HG03342 (cell line): ENCODE data around the gene ASPSCR1.
"Not testable (repeated sequence)": the region's sequence is repeated elsewhere in the genome, so short reads cannot be mapped to it uniquely, and the experiment has no call there.

Source experiments
- ATAC-seq: cut with Tn5 transposase; IDR thresholded peaks from one replicate; pipeline ENCODE4 v1.9.1; 2021; ENCODE audit warnings: mild to moderate bottlenecking, moderate library complexity; ENCODE audit not compliant: unreplicated experiment

Gene ASPSCR1

DNA sequence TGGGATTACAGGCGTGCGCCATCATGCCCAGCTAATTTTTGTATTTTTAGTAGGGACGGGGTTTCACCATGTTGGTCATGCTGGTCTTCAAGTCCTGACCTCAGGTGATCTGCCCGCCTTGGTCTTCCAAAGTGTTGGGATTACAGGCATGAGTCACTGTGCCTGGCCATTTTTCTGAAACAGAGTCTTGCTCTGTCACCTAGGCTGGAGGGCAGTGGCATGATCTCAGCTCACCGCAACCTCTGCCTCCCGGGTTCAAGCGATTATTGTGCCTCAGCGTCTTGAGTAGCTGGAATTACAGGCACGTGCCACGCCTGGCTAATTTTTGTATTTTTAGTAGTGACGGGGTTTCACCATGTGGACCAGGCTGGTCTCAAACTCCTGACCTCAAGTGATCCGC, 4.1 kb downstream of the ASPSCR1 start:
- ATAC-seq: not testable (repeated sequence)

DNA sequence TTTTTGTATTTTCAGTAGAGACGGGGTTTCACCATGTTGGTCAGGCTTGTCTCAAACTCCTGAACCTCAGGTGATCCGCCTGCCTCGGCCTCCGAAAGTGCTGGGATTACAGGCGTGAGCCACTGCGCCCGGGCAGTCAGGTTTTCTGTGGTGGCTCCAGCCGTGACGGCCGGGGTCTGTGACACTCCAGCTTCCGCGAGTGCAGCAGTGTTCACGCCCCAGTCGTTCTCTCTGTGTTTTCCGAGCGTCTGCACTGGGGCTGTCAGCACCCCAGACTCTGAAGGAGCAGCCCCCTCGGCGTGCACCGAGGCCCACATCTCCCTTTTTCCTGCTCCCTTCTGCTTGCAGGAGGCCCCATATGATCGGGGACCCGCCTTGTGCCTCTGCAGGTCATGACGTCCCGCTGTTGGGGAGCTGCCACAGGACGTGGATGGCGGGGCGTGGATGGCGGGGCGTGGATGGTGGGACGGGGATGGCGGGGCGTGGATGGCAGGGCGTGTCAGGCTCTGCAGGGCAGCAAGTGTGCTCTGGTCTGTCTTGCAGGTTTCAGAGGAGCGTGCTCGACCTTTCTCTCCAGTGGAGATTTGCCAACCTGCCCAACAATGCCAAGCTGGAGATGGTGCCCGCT, 5.7 kb downstream of the ASPSCR1 start:
- no peak for ATAC-seq

DNA sequence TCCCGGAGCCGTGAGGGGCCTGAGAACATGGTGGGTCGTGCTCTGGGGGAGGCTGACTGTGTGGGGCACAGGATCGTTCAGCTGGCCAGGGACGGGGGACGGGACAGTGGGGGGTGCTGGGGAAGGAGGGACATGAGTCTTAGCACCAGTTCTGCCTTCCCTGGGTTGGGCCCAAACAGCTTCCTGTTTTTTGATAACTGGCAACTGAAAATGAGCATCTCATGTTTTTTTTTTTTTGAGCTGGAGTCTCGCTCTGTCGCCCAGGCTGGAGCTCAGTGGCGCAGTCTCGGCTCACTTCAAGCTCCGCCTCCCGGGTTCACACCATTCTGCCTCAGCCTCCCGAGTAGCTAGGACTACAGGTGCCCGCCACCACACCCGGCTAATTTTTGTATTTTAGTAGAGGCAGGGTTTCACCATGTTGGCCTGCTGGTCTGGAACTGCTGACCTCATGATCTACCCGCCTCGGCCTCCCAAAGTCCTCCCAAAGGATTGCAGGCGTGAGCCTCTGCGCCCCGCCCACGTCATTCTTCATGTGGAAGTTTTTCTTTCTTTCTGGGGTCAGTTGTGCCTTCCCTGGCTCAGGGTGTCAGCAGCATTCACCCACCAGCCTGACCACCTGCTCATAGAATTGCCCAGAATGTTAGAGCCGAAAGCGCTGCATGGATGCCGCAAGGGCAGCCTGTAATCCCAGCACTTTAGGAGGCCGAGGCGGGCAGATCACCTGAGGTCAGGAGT, 6.4 kb downstream of the ASPSCR1 start:
- no peak for ATAC-seq

DNA sequence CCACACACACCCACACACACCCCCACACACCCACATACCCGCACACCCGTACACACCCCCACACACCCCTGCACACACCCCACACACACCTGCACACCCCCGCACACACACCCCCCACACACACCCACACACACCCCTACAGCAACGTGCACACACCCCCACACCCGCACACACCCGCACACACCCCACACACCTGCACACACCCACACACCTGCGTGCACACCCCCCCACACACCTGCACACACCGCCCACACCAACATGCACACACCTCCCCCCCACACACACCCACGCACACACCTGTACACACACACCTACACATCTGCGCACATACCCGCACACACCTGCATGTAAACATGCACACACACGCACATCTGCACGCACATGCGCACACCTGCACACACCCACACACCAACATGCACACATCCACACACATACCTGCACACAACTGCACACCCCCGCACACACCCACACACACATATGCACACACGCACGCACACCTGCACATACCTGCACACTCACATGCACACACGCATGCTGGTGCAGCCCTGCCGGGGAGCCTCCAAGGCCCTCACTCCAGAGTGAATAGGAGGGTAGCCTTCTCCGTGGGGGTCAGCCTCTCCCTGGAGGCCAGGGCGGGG, 7.5 kb downstream of the ASPSCR1 start:
- no peak for ATAC-seq

DNA sequence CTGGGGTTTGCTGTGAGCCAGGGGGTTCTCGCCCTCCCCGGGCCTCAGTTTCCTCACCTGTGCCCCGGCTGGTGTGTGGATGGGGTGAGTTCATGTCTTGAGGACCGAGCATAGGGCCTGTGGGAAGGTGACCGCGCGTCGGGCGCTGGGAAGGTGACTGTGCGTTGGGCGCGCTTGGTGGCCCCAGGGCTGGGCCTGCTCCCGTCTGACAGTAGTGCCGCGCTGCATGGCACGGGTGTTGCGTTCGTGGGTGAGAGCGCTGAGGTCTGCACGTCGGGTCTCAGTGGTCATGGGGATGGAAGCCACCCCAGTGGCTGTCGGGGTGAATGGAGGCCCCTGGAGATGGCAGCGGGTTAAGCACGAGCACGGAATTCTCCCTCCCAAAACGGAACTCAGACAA, 9.2 kb downstream of the ASPSCR1 start:
- no peak for ATAC-seq

DNA sequence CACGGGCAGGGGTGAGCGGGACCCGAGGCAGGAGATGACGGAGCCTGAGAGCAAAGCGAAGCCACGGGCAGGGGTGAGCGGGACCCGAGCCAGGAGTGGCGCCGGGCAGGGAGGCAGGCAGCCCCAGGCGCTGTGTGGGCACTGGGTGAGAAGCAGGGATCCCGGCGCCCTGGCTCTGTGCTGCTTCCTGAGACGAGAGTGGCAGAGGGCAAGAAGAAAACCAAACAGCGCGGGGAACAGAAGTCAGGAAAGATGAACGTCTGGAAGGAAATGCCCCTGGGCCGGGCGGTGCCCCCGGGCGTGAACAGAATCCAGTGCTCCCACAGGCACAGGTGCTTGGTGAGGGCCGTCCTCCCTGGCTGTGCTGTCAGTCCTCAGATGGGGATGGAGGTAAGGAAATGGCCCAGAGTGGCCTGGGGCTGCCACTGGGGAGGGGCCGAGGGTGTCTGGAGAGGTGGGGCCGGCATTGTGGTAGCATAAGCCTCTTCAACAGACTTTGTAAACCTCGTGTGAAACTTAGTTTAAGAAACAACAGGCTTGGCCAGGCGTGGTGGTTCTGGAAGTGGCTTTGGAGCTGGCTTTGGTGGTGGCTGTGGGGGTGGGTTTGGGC, 9.8 kb downstream of the ASPSCR1 start:
- ATAC-seq: no peak

DNA sequence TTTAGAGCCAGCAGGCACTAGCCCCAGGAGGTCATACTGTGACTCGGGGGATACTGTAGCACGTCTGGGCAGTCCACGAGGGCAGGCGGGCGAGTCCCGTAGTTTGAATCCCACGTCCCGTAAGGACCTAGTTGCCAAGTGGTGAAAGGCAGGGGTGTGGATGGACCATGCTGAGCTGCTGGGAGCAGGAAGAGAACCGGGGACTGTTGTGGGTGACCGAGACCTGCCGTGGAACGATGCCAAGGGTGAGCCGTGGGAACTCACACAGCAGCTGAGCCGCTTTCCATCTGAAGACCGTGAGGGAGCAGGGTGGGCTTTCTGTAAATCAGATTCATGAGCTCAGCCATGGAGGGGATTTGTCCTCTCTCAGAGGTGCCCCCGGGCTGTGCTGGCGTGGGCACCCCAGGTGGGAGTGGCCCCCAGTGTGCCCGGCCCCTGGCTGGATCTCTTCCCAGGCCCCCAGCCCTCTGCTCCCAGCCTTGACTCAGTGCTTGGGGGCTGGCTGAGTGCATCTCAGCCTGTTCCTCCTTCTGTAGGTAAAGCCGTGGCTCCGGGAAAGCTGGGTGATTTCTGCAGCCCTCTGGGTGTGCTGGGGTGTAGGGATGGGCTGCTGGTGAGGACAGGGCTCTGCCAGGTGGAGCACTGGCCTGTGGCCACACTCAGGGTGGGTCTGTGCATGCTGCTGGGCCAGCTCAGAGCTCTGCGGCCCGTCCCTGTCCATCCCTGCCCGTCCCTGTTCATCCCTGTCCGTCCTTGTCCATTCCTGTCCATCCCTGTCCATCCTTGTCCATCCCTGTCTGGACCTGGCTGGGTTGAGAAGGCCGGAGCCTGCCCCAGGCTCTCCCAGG, 13.6 kb downstream of the ASPSCR1 start:
- ATAC-seq: no peak

DNA sequence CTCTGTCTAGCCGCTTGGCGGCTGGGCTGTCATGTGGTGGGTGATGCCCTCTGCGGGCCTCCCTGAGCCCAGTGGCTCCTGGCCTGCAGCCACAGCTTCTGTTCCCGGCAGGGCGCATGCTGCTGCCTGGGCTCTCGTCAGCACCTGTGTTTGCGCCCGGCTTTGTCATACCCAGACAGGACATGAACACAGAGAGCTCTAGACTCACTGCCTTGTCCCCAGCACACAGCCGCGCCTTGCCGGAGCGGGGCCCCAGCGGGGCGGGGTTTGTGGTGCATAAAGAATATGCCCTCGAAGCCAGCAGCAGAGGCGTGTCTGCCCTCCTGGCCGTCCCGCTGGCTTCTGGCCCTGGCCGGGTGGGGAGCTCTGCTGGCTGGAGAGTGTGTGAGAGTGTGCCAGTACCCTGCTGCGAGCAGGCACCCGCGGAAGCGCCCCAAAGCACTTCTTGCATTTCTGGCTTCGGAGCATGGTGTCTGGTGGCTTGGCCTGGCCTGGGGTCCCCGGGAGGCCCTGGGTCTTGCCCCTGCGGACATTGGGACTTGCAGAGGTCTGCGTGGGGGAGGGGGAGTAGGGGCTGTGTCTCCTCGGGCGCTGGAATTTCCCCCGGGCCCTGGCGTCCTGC, 14.4 kb downstream of the ASPSCR1 start:
- ATAC-seq: no peak

DNA sequence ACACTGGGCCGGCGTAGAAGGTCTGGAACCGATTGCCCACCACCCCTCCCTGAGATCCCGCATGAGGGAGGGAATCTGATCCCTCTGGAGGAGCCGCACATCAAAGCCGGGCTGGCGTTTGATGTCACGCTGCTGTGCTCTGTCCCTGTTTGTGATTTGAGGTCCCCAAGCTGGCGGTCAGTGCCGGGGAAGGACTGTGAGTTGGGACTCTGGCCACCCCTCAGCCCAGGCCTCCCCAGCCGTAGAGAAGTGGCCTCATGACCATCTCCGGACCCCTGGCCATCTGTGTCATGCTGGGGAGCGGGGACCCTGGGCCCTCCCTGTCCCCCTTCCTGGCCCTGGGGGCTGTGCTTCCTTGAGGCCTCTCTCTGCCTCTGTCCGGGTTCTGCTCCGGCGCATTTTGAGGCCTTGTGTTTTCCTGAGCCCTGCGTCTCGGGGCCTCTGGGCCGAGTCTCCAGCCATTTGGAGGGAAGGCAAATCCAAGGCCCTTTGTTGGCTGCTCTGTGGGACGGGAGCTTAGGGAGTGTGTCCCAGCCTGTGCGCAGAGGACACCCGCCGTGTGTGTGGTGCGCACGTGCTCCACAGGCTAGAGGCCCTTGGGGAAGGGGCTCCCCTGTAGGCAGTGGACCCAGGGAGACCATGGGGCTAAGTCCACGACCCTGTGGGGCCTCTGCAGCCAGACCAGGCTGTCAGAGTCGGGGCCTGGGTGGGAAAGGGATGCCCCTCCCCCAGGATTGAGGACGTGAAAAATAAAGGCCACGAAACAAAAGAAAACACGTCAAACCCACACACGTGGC, 15.1 kb downstream of the ASPSCR1 start:
- ATAC-seq: no peak

DNA sequence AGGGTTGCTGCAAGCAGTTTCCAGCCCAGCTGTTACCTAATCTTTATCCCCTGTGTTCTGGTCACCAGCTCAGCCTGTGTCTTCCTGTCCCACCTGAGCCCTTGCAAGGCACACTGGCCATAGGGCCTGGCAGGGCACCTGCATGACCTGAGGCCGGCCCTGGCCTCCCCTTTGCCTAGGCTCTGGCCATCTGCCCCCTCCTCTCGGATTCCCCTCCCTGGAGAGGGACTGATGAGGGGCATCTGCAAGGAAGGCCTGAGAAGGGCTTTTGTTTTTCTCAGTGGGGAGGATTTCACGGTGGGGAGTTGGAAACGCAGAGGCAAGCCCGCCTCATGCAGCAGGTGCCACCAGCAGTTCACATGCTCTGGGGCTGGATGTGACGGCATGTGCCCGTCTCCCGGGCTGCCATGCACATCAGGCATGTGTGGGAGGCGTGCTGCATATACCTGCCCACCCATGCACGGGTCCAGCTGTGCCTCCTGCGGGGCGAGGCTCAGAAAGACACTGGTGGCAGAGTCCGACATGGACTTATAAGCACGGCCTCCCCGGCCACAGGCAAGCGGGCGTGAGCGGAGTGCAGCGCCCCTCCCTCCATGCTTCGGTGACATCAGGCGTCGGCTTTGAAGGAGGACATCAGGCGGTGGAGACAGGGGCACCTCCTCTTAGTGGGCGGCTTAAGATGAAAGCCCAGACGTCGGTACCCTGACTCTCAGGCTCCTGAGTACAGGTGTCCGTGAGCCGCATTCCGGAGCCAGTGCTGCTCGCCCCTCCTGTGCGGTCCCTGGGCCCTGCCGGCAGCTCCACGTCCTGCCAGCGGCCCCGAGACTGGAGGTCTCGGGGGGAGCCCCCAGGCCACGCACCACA, 16.5 kb downstream of the ASPSCR1 start:
- no peak for ATAC-seq

DNA sequence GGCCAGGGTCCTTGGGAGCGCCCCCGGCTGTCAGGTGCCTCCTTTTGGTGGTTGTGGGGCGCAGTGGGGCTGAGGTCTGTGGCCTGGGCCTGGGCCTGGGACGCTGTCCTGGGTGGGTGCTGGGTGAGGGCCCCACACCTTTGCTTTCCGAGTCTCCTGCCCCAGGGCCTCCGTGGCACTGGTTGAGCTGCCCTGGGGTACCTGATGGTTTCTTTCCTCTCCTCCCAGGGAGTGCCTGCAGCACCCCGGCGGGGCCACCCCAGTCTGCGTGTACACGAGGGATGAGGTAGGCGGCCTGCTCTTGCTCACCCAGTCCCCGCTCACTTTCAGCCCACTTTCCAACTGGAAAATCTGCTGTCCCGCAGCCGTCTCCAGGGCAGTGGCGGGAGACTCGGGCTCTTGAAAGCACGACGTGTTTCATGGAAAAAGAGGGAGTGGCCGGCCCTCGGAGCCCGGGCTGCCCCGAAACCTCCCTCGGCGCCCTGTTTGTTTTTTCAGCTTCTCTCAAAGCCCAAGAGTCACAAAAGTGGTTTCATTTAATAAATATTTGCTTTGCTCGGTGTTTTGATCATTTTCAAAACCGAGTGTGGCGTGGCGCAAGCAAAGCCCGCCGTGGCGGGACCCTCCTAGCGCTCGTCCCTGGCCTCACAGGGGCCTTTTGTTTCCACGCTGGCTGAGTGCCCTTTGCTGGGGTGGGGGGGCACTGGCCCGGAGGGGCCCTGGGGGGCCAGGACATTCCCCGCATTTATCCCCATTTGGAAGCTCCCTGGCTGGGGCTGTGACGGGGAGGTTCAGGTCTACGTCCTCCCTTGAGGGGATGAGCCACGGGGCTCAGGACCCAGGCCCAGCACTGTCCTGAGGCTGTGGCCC, 17.4 kb downstream of the ASPSCR1 start:
- no peak for ATAC-seq

DNA sequence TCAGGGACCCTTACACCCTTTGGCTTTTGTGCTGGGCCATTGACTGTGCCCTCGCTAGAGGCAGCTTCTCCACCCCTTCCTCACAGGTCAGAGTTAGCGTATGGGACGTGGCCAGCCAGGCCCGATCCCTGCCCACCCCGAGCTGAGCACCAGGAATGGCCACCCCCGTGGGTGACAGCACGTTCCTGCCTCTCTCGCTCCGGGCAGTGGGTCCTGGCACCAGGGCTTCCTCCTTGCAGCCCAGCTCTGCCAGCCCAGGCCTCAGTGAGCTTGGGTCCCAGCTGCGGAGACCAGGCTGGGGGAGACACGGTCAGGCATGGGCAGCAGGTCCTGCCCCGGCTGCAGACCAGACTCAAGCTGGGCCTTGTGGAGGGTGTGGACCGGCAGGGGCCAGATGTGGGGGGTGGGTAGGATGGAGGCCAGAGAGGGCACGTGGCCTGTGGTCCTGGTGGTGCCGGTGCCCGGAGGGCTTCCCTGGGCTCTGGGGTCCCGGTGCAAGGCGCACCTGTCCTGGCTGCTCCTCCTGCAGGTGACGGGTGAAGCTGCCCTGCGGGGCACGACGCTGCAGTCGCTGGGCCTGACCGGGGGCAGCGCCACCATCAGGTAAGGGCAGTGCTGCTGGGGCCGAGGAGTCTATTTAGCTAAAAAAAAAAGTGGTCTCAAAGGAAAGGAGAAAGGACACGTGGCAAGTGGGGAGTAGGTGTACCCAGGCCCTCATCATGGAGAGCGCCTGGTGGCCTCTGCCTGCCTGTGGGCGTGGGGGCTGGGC, 18.2 kb downstream of the ASPSCR1 start:
- no peak for ATAC-seq

DNA sequence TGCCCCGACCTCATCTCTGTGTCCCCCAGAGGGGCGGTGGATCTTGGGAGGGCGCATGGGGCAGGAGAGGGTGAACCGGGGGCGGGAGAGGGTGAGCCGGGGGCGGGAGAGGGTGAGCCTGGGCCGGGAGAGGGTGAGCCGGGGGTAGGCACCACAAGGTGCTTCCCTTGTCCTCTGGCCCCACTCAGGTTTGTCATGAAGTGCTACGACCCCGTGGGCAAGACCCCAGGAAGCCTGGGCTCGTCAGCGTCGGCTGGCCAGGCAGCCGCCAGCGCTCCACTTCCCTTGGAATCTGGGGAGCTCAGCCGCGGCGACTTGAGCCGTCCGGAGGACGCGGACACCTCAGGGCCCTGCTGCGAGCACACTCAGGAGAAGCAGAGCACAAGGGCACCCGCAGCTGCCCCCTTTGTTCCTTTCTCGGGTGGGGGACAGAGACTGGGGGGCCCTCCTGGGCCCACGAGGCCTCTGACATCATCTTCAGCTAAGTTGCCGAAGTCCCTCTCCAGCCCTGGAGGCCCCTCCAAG, 18.9 kb downstream of the ASPSCR1 start:
- no peak for ATAC-seq

DNA sequence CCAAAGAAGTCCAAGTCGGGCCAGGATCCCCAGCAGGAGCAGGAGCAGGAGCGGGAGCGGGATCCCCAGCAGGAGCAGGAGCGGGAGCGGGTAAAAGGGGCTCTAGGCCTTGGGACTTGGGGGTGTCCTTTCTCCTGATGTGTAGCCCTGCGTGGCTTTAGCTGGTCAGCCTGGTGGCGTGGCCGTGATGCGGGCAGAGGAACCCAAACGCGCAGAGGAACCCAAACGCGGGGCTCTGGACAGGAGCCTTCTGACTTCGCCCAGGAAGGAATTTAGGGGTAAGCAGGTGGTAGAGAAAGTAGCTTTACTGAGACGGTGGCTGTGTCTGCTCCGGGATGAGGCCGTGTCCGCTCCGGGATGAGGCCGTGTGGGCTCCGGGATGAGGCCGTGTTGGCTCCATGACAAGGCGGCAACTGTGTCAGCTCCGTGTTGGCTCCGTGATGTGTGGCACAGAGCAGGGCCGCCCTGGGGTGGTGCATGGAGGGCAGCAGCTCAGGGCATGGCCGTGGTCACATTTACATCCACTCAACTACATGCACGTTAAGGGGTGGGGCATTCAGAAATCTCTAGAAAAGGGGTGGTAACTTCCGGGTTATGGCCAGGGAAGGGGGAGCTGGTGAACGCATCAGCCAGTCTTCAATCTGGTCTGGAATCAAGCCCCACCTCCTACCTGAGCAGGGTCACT, 19.5 kb downstream of the ASPSCR1 start:
- no peak for ATAC-seq

DNA sequence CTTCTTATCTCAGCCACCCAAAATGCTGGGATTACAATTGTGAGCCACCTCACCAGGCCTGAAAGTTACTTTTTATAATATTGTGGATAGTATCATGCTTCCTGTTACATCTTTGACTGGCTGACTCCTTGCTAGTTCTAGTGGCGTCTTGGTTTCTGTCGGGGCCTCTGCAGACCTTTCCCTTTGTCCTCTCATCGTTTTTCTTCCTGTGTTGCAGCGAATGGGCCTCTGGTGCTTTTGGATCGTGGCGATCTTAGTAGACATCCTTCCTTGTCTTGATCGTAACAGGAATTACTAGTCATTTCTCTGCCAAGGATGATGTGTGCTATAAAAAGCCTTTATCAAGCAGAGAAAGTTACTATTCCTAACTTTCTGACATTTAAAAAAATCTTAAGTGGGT, 20.8 kb downstream of the ASPSCR1 start:
- ATAC-seq: no peak
